ENCODE measurements around the gene ZNF32. TPM values are rescaled to one million over a fixed set of nuclear protein-coding genes. Genes with fewer than 3 reads are reported as not detected.

ZNF32 gene
- total RNA-seq, 1 experiment from 2014 or later: 14.6 TPM

- no peak overlapping the region for H2BK12ac ChIP-seq (ENCODE audit: insufficient read length, low read depth, low read length)
- peaks cover 0 to 1% (median 0%) of the 10 kb centered on the region in 3 experiments; a peak in 2 of 7 replicates for H3K36me3 Mint-ChIP-seq (ENCODE audit: insufficient read depth in 1 of 3, low read depth in 3 of 3)
- no peak overlapping the region for H3K14ac ChIP-seq (ENCODE audit: insufficient read depth, low read length)
- no peak overlapping the region for H3T11ph ChIP-seq (ENCODE audit: low read length)
- no peak overlapping the region for H3K4me3 Mint-ChIP-seq
- no peak overlapping the region for H4K91ac ChIP-seq (ENCODE audit: insufficient read length, low read depth, low read length)
- no peaks in the 10 kb centered on the region for H3K79me2 ChIP-seq (ENCODE audit: insufficient read depth, low read length)
- no peak overlapping the region for H2AK5ac ChIP-seq (ENCODE audit: insufficient read length, low read length)
- no peak overlapping the region for H3K23ac ChIP-seq (ENCODE audit: insufficient read length, low read depth, low read length)
- H4K5ac ChIP-seq (ENCODE audit: insufficient read length, low read depth, low read length): no peak overlapping the region
- TF ChIP-seq CTCF (conservative IDR thresholded peaks at IDR 0.05): no peak
- H3K4ac ChIP-seq (ENCODE audit: low read depth, low read length): no peak overlapping the region
- H3K27me3 Mint-ChIP-seq (ENCODE audit: low read depth): peaks cover 18% of the 10 kb centered on the region
- H3K79me1 ChIP-seq (ENCODE audit: insufficient read depth, low read depth, low read length, poor library complexity, severe bottlenecking): no peaks in the 10 kb centered on the region
- no peaks in the 10 kb centered on the region for H3K23me2 ChIP-seq (ENCODE audit: insufficient read length, low read depth, low read length, poor library complexity, severe bottlenecking)
- no peak overlapping the region for H3K18ac ChIP-seq (ENCODE audit: insufficient read length, low read depth, low read length)
- H3K9ac ChIP-seq (ENCODE audit: extremely low read depth, insufficient read length, low read length): no peak overlapping the region
- no peak overlapping the region for H3K27ac Mint-ChIP-seq
- no peak overlapping the region for H3K27ac ChIP-seq (ENCODE audit: insufficient read length, low read depth, low read length)
- H3K4me2 ChIP-seq (ENCODE audit: insufficient read depth, insufficient read length, low read length): no peak overlapping the region
- no peaks in the 10 kb centered on the region for H3K27me3 ChIP-seq (ENCODE audit: insufficient read depth, low read length)
- H4K8ac ChIP-seq (replicated peaks; ENCODE audit: insufficient read length, low read depth, low read length): no peak overlapping the region
- H2BK120ac ChIP-seq (ENCODE audit: low read depth, low read length, poor library complexity, severe bottlenecking): no peak overlapping the region
- no peaks in the 10 kb centered on the region for H4K20me1 ChIP-seq (ENCODE audit: control insufficient read depth, insufficient read depth, insufficient read length)
- H3K4me1 ChIP-seq (ENCODE audit: insufficient read depth, low read length): no peaks in the 10 kb centered on the region
- peaks cover 0 to 6% of the 10 kb centered on the region in 2 experiments; a peak in 1 of 4 replicates for H3K4me1 Mint-ChIP-seq
- H2BK20ac ChIP-seq (ENCODE audit: low read depth, low read length, poor library complexity, severe bottlenecking): no peak overlapping the region
- H2AFZ ChIP-seq (ENCODE audit: low read length): no peak overlapping the region
- peaks cover 0 to 6% of the 10 kb centered on the region in 2 experiments; a peak in 2 of 5 replicates for H3K9me3 Mint-ChIP-seq
- no peak overlapping the region for H2BK15ac ChIP-seq (ENCODE audit: low read depth, low read length)
- no peaks in the 10 kb centered on the region for H3K9me3 ChIP-seq (ENCODE audit: control insufficient read depth, low read depth, low read length)
- no peak overlapping the region for H2BK5ac ChIP-seq (ENCODE audit: insufficient read length, low read length)
- H3K56ac ChIP-seq (ENCODE audit: insufficient read length, low read depth, low read length): no peak overlapping the region
- DNase-seq: no peak
- WGBS (ENCODE audit: extremely low coverage, insufficient read length, low lambda C conversion rate): no CpG with 5 or more reads among the region's 2 CpGs
Measured at GRCh38 chr10:43682956-43683355, 34.3 kb upstream of the ZNF32 start.

All from H9 (cell line).